IMR-90 (cell line): ENCODE results near the gene ABCC10. TPM values are rescaled to one million over a fixed set of nuclear protein-coding genes. Genes with fewer than 3 reads are reported as not detected.

ENCODE experiments used
- ATAC-seq: fragments of 200-7000 bp; cut with Tn5 transposase; 2 replicates; pipeline ENCODE4 v1.9.1; 2020; ENCODE audit warnings: low read depth, mild to moderate bottlenecking, moderate library complexity
- BruUV-seq: library from RNA; stranded (reverse); fragments of 400-500 nt; replicated peaks from 2 replicates; lab custom pipeline; 2021; lab: Mats Ljungman, UMichigan
- CTCF ChIA-PET: fragments of 300-600 bp; formaldehyde crosslinking; extraction: SDS; loops from one replicate; lab custom pipeline; 2021; ENCODE audit warnings: antibody characterized with exemption; lab: Yijun Ruan, JAX
- POLR2A ChIA-PET: fragments of 300-600 bp; sonication (Branson Sonifier 250); formaldehyde crosslinking; loops from one replicate; lab custom pipeline; 2022; ENCODE audit warnings: antibody characterized with exemption; ENCODE audit not compliant: unreplicated experiment; lab: Charles Lee
- DNase-seq: peaks from one replicate; pipeline ENCODE4 v3.0.0; 2013
- H2AFZ ChIP-seq: replicated peaks from 2 replicates; pipeline ENCODE3; 2013; ENCODE audit warnings: low read length, mild to moderate bottlenecking; ENCODE audit not compliant: poor library complexity
- H2AK5ac ChIP-seq: 2 replicates; pipeline ENCODE4 v1.6.1; 2013; ENCODE audit warnings: low read depth, low read length, inconsistent platforms
- H2AK9ac ChIP-seq: replicated peaks from 2 replicates; pipeline ENCODE3; 2013; ENCODE audit warnings: mild to moderate bottlenecking, low read depth, low read length, moderate library complexity; ENCODE audit not compliant: poor library complexity
- H2BK120ac ChIP-seq: 2 replicates; pipeline ENCODE4 v1.6.1; 2013; ENCODE audit warnings: low read depth, low read length, inconsistent platforms
- H2BK15ac ChIP-seq: 3 replicates; pipeline ENCODE4 v1.6.1; 2013; ENCODE audit warnings: low read depth, low read length, inconsistent platforms
- H2BK20ac ChIP-seq: 2 replicates; pipeline ENCODE4 v1.6.1; 2013; ENCODE audit warnings: low read depth, mild to moderate bottlenecking, inconsistent platforms, low read length, moderate library complexity
- H2BK5ac ChIP-seq: 2 replicates; pipeline ENCODE4 v1.6.1; 2013; ENCODE audit warnings: mild to moderate bottlenecking, low read depth, low read length, inconsistent platforms; ENCODE audit not compliant: poor library complexity, severe bottlenecking
- H3K14ac ChIP-seq: replicated peaks from 2 replicates; pipeline ENCODE4 v1.6.1; 2013; ENCODE audit warnings: low read depth, low read length, inconsistent platforms
- H3K18ac ChIP-seq: 2 replicates; pipeline ENCODE4 v1.6.1; 2013; ENCODE audit warnings: low read depth, low read length, control low read depth
- H3K23ac ChIP-seq: 2 replicates; pipeline ENCODE4 v1.6.1; 2013; ENCODE audit warnings: low read depth, low read length, inconsistent platforms
- H3K27ac ChIP-seq: 2 replicates; pipeline ENCODE4 v1.5.1; 2013; ENCODE audit warnings: mild to moderate bottlenecking, control low read depth, low read length; ENCODE audit not compliant: insufficient read depth
- H3K27me3 ChIP-seq: 2 replicates; pipeline ENCODE4 v1.6.1; 2013; ENCODE audit warnings: low read length; ENCODE audit not compliant: control insufficient read depth, insufficient read depth
- H3K36me3 ChIP-seq: 2 replicates; pipeline ENCODE4 v1.6.1; 2013; ENCODE audit warnings: low read length, mixed read lengths; ENCODE audit not compliant: control insufficient read depth, insufficient read depth
- H3K4ac ChIP-seq: 2 replicates; pipeline ENCODE4 v1.6.1; 2013; ENCODE audit warnings: low read depth, low read length, inconsistent platforms
- H3K4me1 ChIP-seq: 2 replicates; pipeline ENCODE4 v1.6.1; 2013; ENCODE audit warnings: low read length, mixed read lengths; ENCODE audit not compliant: control insufficient read depth, insufficient read depth
- H3K4me2 ChIP-seq: 2 replicates; pipeline ENCODE4 v1.6.1; 2013; ENCODE audit warnings: low read depth, mild to moderate bottlenecking, control low read depth, low read length, moderate library complexity
- H3K4me3 ChIP-seq: 2 replicates; pipeline ENCODE4 v1.5.1; 2013; ENCODE audit warnings: low read depth, mild to moderate bottlenecking, control low read depth, low read length, moderate library complexity; ENCODE audit not compliant: insufficient read depth
- H3K56ac ChIP-seq: 2 replicates; pipeline ENCODE4 v1.6.1; 2013; ENCODE audit warnings: low read length, inconsistent platforms; ENCODE audit not compliant: insufficient read depth; ENCODE audit errors: extremely low read depth
- H3K79me1 ChIP-seq, 2 experiments: 2 replicates each; pipeline ENCODE4 v1.6.1; 2013; ENCODE audit warnings: low read length in 2 of 2, inconsistent platforms in 1 of 2, low read depth in 1 of 2
- H3K9ac ChIP-seq: 2 replicates; pipeline ENCODE4 v1.6.1; 2013; ENCODE audit warnings: low read depth, low read length, control low read depth
- H3K9me1 ChIP-seq: 2 replicates; pipeline ENCODE4 v1.6.1; 2013; ENCODE audit warnings: low read length, inconsistent platforms; ENCODE audit not compliant: insufficient read depth
- H3K9me3 ChIP-seq: 2 replicates; pipeline ENCODE4 v1.6.1; 2013; ENCODE audit warnings: low read length; ENCODE audit not compliant: control insufficient read depth, insufficient read depth
- H4K20me1 ChIP-seq: 2 replicates; pipeline ENCODE4 v1.6.1; 2013; ENCODE audit warnings: low read length, inconsistent platforms; ENCODE audit not compliant: insufficient read depth
- H4K5ac ChIP-seq: 2 replicates; pipeline ENCODE4 v1.6.1; 2013; ENCODE audit warnings: mild to moderate bottlenecking, low read depth, low read length, control low read depth
- H4K8ac ChIP-seq, 2 experiments: 2 replicates each; pipeline ENCODE4 v1.6.1; 2013; ENCODE audit warnings: low read depth in 2 of 2, low read length in 2 of 2, control low read depth in 1 of 2, inconsistent platforms in 1 of 2
- H4K91ac ChIP-seq: 2 replicates; pipeline ENCODE4 v1.6.1; 2013; ENCODE audit warnings: low read depth, low read length, inconsistent platforms; ENCODE audit not compliant: insufficient read depth
- BHLHE40 ChIP-seq: fragments of 150-350 bp; IDR thresholded peaks from 2 replicates; pipeline ENCODE4 v1.6.1; 2016; ENCODE audit warnings: mild to moderate bottlenecking, low read depth, low read length
- CHD1 ChIP-seq: IDR thresholded peaks from 2 replicates; pipeline ENCODE4 v1.6.1; 2012; ENCODE audit warnings: low read depth, low read length, improper control_type of control experiment
- ELK1 ChIP-seq: fragments of 150-350 bp; IDR thresholded peaks from 2 replicates; pipeline ENCODE4 v1.6.1; 2016; ENCODE audit warnings: low read depth, mild to moderate bottlenecking, low read length, moderate library complexity, borderline replicate concordance
- FOS ChIP-seq: fragments of 150-350 bp; IDR thresholded peaks from 2 replicates; pipeline ENCODE4 v1.6.1; 2016; ENCODE audit warnings: low read depth, low read length
- MAFK ChIP-seq: IDR thresholded peaks from 2 replicates; pipeline ENCODE4 v1.6.1; 2012; ENCODE audit warnings: low read depth, low read length, improper control_type of control experiment
- MXI1 ChIP-seq: IDR thresholded peaks from 2 replicates; pipeline ENCODE4 v1.6.1; 2012; ENCODE audit warnings: low read depth, mild to moderate bottlenecking, low read length, moderate library complexity, borderline replicate concordance
- NFE2L2 ChIP-seq: fragments of 150-350 bp; IDR thresholded peaks from 2 replicates; pipeline ENCODE4 v1.6.1; 2016; ENCODE audit warnings: low read depth, mild to moderate bottlenecking, low read length
- RCOR1 ChIP-seq: IDR thresholded peaks from 2 replicates; pipeline ENCODE4 v1.6.1; 2012; ENCODE audit warnings: mild to moderate bottlenecking, low read length, improper control_type of control experiment; ENCODE audit not compliant: insufficient replicate concordance
- RFX5 ChIP-seq: IDR thresholded peaks from 2 replicates; pipeline ENCODE4 v1.8.0; 2012; ENCODE audit warnings: low read depth, mild to moderate bottlenecking, low read length, moderate library complexity
- USF2 ChIP-seq: fragments of 150-350 bp; IDR thresholded peaks from 2 replicates; pipeline ENCODE4 v1.6.1; 2017; ENCODE audit warnings: mild to moderate bottlenecking, antibody characterized with exemption, low read length, low read depth
- WGBS, 2 experiments: methylation state at CpG; one replicate each; pipeline versions ENCODE4 v1.1.5 to v1.1.7; 2013; ENCODE audit warnings: missing lambda C conversion rate in 2 of 2; ENCODE audit not compliant: insufficient read length in 1 of 2; ENCODE audit errors: extremely low coverage in 2 of 2; 5-methylcytosine and 5-hydroxymethylcytosine counted together
- dilution Hi-C: fragments of 300-500 bp; cut with HindIII; formaldehyde crosslinking; loops from one replicate; pipeline ENCODE4 v1.14.3; 2018; ENCODE audit warnings: low sequenced_read_pairs; ENCODE audit not compliant: unreplicated experiment
- in situ Hi-C: fragments of 300-500 bp; cut with MboI; formaldehyde crosslinking; loops from 3 replicates; pipeline ENCODE4 v1.14.3; 2019; ENCODE audit warnings: low sequenced_read_pairs, inconsistent platforms, mixed read lengths
- intact Hi-C: fragments of 100-400 bp; cut with micrococcal nuclease; formaldehyde crosslinking; loops from 2 replicates; pipeline ENCODE4 v1.10.0; 2022
- polyA plus RNA-seq, 3 experiments: library from polyadenylated mRNA; depleted of rRNA; stranded (reverse); fragments of >200 nt; gene quantifications; 2 replicates each; pipeline ENCODE4 v1.2.3, GENCODE V29; 2012; ENCODE audit warnings: low replicate concordance in 1 of 3
- total RNA-seq: library from RNA; depleted of rRNA; stranded (reverse); fragments of >200 nt; gene quantifications from 2 replicates; pipeline ENCODE4 v1.2.3, GENCODE V29; 2012

Gene ABCC10
- total and polyA plus RNA-seq, 2 of the 4 experiments (the other 2 are of a cell fraction) = 7.0 to 26.3 TPM

GRCh38 chr6:43421831-43422230, 5.5 kb upstream of the ABCC10 start:
- Histone ChIP-seq H3K27me3 (peaks cover 14% of the 10 kb centered on the region), H2AFZ (no peak overlapping the region), H3K36me3 (no peaks in the 10 kb centered on the region), H3K9ac (no peak overlapping the region), H3K23ac (no peak overlapping the region), H3K4me1 (no peaks in the 10 kb centered on the region), H3K9me1 (no peaks in the 10 kb centered on the region), H3K4ac (no peak overlapping the region), H4K20me1 (no peaks in the 10 kb centered on the region), H3K56ac (no peak overlapping the region), H2AK9ac (no peak overlapping the region), H4K5ac (no peak overlapping the region), H4K8ac (no peak overlapping the region), H3K18ac (no peak overlapping the region), H2BK15ac (no peak overlapping the region), H3K4me3 (no peak overlapping the region), H2BK5ac (no peak overlapping the region), H3K27ac (no peak overlapping the region), H3K4me2 (no peak overlapping the region), H4K91ac (no peak overlapping the region), H2AK5ac (no peak overlapping the region), H3K14ac (no peak overlapping the region), H3K9me3 (no peaks in the 10 kb centered on the region), H3K79me1 (no peaks in the 10 kb centered on the region), H2BK20ac (no peak overlapping the region), H2BK120ac (no peak overlapping the region)
- ATAC-seq = no peak
- BruUV-seq = no TSS peak
- intact Hi-C loops = loop anchor here (5.0 kb wide), 1 partner anchor 35 kb away; no protein-coding TSS in a partner anchor
- no CpG with 5 or more reads among the region's 3 CpGs for WGBS, 2 experiments
- DNase-seq = no peak
- dilution Hi-C loops = no loop called here
- in situ Hi-C loops = no loop called here
- ChIA-PET POLR2A (no interaction called here), CTCF (interaction anchor here (0.6 to 1.3 kb wide), 2 partner anchors 19 to 232 kb away, joined by 3 read pairs; no protein-coding TSS in a partner anchor)
- TF ChIP-seq MXI1 (no peak), MAFK (no peak), FOS (no peak), CHD1 (no peak), RFX5 (no peak), RCOR1 (no peak), BHLHE40 (no peak), NFE2L2 (no peak), ELK1 (no peak), USF2 (no peak)
